HEK293 (cell line): ENCODE measurements around the gene CHST2.

Experiments
- ZNF140 ChIP-seq: fragments of 450-650 bp; formaldehyde crosslinking; IDR thresholded peaks from 2 replicates; pipeline ENCODE4 v1.5.1; 2016; ENCODE audit warnings: missing biosample characterization, missing genetic modification characterization
- ZNF521 ChIP-seq: fragments of 450-650 bp; formaldehyde crosslinking; IDR thresholded peaks from 2 replicates; pipeline ENCODE4 v1.5.1; 2017; ENCODE audit warnings: missing biosample characterization, mild to moderate bottlenecking, missing genetic modification characterization
- ZNF626 ChIP-seq: fragments of 450-650 bp; sonication (Bioruptor Pico); formaldehyde crosslinking; IDR thresholded peaks from 2 replicates; pipeline ENCODE4 v1.5.1; 2018; ENCODE audit warnings: missing biosample characterization, missing genetic modification characterization, inconsistent platforms
- TF ChIP-seq, protein P1 (sequence below): fragments of 450-650 bp; formaldehyde crosslinking; IDR thresholded peaks from 2 replicates; pipeline ENCODE4; 2016; ENCODE audit warnings: missing biosample characterization, missing genetic modification characterization
- TF ChIP-seq, protein P2 (sequence below): fragments of 450-650 bp; formaldehyde crosslinking; IDR thresholded peaks from 2 replicates; pipeline ENCODE4 v1.5.1; 2016; ENCODE audit warnings: missing biosample characterization, missing genetic modification characterization

DNA sequence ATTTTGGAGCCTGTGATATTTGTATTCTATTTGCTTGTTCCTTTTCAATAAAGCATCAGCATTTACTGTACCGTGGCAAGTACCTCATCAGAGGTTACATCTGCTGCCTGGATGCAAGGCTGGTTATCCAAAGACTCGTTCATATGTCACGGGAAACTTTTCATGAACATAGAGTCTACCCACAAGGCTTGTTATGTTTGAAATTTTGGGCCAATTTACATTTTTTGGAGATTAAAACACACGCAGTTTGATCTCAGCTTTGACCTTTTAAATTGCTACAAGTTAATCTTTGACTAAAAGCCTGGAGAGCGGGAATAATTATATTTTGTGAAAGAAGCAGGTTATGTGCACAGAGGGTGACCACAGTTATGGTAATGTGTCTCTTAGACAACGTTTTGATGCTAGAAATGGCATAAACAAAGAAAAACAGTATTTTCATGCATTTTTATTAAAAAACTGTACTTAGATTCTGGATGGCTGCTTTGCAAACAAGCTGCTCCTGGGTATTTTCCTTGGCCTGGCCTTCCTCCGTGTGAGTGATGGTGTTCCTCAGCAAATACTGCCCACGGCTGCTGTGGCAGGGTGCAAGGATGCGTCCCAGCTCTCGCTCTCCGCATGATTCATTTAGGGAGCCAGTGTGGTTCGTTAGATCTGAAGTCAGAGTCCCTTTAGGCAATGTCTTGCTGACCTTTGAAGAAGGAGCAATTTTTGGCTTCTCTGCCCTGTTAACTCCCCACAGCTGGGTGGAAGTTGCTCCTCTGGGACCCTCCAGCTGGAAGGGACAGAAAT is 27.1 kb downstream of the CHST2 start:
- TF ChIP-seq, protein P1, sequence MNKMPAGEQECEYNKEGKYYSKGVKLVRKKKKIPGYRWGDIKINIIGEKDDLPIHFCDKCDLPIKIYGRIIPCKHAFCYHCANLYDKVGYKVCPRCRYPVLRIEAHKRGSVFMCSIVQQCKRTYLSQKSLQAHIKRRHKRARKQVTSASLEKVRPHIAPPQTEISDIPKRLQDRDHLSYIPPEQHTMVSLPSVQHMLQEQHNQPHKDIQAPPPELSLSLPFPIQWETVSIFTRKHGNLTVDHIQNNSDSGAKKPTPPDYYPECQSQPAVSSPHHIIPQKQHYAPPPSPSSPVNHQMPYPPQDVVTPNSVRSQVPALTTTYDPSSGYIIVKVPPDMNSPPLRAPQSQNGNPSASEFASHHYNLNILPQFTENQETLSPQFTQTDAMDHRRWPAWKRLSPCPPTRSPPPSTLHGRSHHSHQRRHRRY (tag by site-specific recombination) = no peak
- TF ChIP-seq ZNF140 (no peak), ZNF626 (tag by site-specific recombination) (no peak), ZNF521 (no peak)
- TF ChIP-seq, protein P2, sequence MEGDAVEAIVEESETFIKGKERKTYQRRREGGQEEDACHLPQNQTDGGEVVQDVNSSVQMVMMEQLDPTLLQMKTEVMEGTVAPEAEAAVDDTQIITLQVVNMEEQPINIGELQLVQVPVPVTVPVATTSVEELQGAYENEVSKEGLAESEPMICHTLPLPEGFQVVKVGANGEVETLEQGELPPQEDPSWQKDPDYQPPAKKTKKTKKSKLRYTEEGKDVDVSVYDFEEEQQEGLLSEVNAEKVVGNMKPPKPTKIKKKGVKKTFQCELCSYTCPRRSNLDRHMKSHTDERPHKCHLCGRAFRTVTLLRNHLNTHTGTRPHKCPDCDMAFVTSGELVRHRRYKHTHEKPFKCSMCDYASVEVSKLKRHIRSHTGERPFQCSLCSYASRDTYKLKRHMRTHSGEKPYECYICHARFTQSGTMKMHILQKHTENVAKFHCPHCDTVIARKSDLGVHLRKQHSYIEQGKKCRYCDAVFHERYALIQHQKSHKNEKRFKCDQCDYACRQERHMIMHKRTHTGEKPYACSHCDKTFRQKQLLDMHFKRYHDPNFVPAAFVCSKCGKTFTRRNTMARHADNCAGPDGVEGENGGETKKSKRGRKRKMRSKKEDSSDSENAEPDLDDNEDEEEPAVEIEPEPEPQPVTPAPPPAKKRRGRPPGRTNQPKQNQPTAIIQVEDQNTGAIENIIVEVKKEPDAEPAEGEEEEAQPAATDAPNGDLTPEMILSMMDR (tag by site-specific recombination) = no peak
